ENCODE results near the gene CBARP.
"Not testable (repeated sequence)": the region's sequence is repeated elsewhere in the genome, so short reads cannot be mapped to it uniquely, and the experiment has no call there.

Gene CBARP

GRCh38 chr19:1213391-1214286 is 24.2 kb downstream of the CBARP start:
- FAIRE-seq: no peak
- no peak for DNase-seq (ENCODE audit: insufficient read length, low spot score)
- no peak for TF ChIP-seq CTCF (IDR thresholded peaks at IDR 0.05; ENCODE audit: insufficient read depth, missing control alignments)

GRCh38 chr19:1211494-1212234 is 26.1 kb downstream of the CBARP start:
- FAIRE-seq (no peak), DNase-seq (ENCODE audit: insufficient read length, low spot score) (no peak)
- no peak for TF ChIP-seq CTCF (IDR thresholded peaks at IDR 0.05; ENCODE audit: insufficient read depth, missing control alignments)

GRCh38 chr19:1210227-1210538 is 27.6 kb downstream of the CBARP start:
- FAIRE-seq: no peak

GRCh38 chr19:1208830-1209229 is 29.0 kb downstream of the CBARP start:
- DNase-seq (ENCODE audit: insufficient read length, low spot score); FAIRE-seq: not testable (repeated sequence)

More at GRCh38 chr19:1210227-1210538, 27.6 kb downstream of the CBARP start:
- DNase-seq (ENCODE audit: insufficient read length, low spot score): no peak
- TF ChIP-seq CTCF (IDR thresholded peaks at IDR 0.05; ENCODE audit: insufficient read depth, missing control alignments): no peak

GRCh38 chr19:1206864-1207450 is 30.8 kb downstream of the CBARP start:
- no peak for TF ChIP-seq CTCF (IDR thresholded peaks at IDR 0.05; ENCODE audit: insufficient read depth, missing control alignments)
- no peak for FAIRE-seq
- no peak for DNase-seq (ENCODE audit: insufficient read length, low spot score)

- TF ChIP-seq CTCF (IDR thresholded peaks at IDR 0.05; ENCODE audit: insufficient read depth, missing control alignments): no peak
- FAIRE-seq (no peak), DNase-seq (ENCODE audit: insufficient read length, low spot score) (no peak)
These were observed 31.5 kb downstream of the CBARP start for GRCh38 chr19:1206150-1206863.
